GM18502 (cell line): ENCODE results near the gene TBKBP1.

Experiments
- ATAC-seq: cut with Tn5 transposase; IDR thresholded peaks from one replicate; pipeline ENCODE4 v1.9.1; 2021; ENCODE audit warnings: mild to moderate bottlenecking; ENCODE audit not compliant: unreplicated experiment, poor library complexity

Gene TBKBP1

GRCh38 chr17:47693731-47694580, at the start of gene TBKBP1:
TBKBP1 (plus strand) TSS chr17:47694161; CDS start chr17:47696113, 1,952 bp downstream.
- no peak for ATAC-seq

DNA sequence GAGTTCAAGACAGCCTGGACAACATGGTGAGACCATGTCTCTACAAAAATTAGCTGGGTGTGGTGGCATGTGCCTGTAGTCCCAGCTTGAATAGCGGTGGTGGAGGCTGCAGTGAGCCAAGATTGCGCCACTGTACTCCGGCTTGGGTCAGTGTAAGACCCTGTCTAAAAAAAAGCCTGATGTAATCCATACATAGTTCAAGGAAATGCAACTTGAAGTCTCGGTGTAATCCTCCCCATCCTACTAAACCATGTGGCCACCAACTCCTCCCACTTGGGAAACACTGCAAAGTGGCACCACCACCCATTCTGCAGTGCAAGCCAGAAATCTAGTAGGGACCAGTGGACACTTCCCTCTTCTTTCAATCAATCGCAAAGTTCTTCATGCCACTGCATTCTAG, 49.6 kb upstream of the TBKBP1 start:
- no peak for ATAC-seq

- peak; percentile 78 for ATAC-seq
Observed at GRCh38 chr17:47649153-47649971, 44.6 kb upstream of the TBKBP1 start, which contains the start of gene KPNB1. KPNB1 (plus strand) TSS chr17:47649919; CDS start chr17:47650245, 326 bp downstream.

- no peak for ATAC-seq
Observed at GRCh38 chr17:47649972-47650524, 43.9 kb upstream of the TBKBP1 start.

GRCh38 chr17:47650525-47651522, 43.1 kb upstream of the TBKBP1 start:
- ATAC-seq = peak; percentile 49

GRCh38 chr17:47651704-47652103, 42.3 kb upstream of the TBKBP1 start:
- ATAC-seq = no peak

GRCh38 chr17:47652570-47652969, 41.4 kb upstream of the TBKBP1 start:
- ATAC-seq = no peak

DNA sequence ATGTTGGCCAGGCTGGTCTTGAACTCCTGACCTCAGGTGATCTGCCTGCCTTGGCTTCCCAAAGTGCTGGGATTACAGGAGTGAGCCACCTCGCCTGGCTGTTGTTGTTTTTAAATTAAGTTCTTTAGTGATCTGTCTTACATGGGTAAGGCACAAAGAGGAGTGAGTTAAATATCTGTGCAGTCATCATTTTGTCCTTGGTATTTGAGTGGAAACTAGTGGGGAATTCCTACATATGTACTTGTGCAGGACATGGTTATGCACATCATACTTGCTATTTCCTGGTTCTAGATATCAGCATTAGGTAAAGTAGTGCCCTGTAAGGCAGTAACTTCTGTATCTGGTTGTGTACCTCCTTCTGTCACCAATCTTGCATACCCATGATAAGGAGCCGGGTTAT, 40.5 kb upstream of the TBKBP1 start:
- ATAC-seq = no peak

GRCh38 chr17:47654991-47655390, 39.0 kb upstream of the TBKBP1 start:
- ATAC-seq = no peak

- peak; percentile 49 for ATAC-seq
Observed at GRCh38 chr17:47660064-47660492, 33.9 kb upstream of the TBKBP1 start.

- ATAC-seq = no peak
Observed at GRCh38 chr17:47663912-47664623, 29.9 kb upstream of the TBKBP1 start.

- no peak for ATAC-seq
Observed at GRCh38 chr17:47664624-47664941, 29.4 kb upstream of the TBKBP1 start.

DNA sequence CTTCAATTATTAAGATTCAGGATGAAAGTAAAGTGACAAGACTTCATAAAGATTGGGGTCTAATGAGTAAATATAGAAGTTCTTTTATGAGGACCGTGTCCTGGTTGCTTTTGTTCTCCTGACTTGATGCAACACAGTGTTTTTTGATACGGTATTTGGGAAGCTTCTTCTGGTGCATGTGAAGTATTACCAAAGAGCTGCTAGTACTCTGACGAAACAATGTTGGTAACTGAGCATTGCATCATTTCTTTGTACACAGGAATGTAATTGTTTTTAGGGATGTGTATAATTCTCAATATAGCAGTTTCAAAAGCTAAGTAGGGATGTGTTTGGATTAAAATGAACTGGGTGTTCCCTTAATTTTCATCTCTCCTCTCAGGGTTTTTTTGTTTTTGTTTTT, 28.3 kb upstream of the TBKBP1 start:
- ATAC-seq = no peak

GRCh38 chr17:47669081-47669480, 24.9 kb upstream of the TBKBP1 start:
- no peak for ATAC-seq

DNA sequence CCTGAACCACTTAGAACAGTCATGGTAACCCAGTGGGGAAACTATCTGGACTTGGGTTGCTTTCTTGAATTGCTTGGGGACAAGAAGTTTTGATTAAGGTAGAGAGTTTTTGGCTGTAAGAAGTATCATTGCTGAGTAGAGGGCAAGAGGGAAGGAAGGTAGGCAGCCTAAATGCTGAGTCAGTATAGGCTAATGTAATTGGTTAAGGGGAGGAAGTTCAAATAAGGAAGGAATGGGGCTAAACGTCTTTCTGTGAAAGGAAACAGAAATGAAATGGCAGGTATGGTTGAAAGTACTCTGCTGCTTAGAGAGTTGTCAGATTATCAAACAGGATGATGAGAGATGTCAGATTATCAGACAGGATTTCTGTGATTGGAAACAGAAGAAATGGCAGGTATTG, 23.9 kb upstream of the TBKBP1 start:
- ATAC-seq = no peak

DNA sequence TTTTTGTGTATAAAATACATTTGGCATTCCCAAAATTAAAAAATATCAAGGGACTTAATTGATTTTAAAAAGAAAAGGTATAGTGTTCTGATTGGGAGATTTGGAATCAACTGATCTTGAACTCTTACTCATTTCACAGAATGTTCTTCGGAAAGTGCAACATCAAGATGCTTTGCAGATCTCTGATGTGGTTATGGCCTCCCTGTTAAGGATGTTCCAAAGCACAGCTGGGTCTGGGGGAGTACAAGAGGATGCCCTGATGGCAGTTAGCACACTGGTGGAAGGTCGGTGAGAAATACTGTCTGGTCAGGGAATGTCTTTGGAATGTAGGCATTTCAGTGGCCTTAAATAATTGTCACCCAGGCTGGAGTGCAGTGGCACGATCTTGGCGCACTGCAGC, 19.5 kb upstream of the TBKBP1 start:
- ATAC-seq = no peak

GRCh38 chr17:47675380-47676198, 18.4 kb upstream of the TBKBP1 start:
- ATAC-seq = no peak

DNA sequence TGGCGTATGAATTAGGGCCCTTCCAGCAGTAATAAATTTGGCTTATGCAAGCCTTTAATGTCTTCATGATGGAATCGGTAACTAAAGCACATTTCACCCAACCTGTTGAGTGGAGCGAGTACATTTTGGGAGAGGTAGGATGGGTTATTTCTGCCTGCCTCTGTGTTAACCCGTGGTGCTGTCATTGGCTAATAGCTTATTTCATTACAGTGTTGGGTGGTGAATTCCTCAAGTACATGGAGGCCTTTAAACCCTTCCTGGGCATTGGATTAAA, 17.8 kb upstream of the TBKBP1 start:
- no peak for ATAC-seq
